Skin epidermis (tissue), 12 donors: ENCODE results near the gene MEPCE.

Source experiments
- H3K27ac ChIP-seq, 21 experiments: fragments of 200-600 bp; sonication (generic) in 11 of 21; one replicate each; pipeline ENCODE4 v1.5.0; 2020; ENCODE audit warnings: mild to moderate bottlenecking in 3 of 21, inconsistent platforms in 2 of 21, moderate library complexity in 2 of 21
- H3K4me3 ChIP-seq, 7 experiments: fragments of 200-600 bp; sonication (generic) in 2 of 7; one replicate each; pipeline ENCODE4 v1.5.0; 2020; ENCODE audit warnings: inconsistent platforms in 2 of 7, mild to moderate bottlenecking in 2 of 7, moderate library complexity in 1 of 7

The MEPCE gene

GRCh38 chr7:100401811-100402210 is 27.8 kb upstream of the MEPCE start:
- no peak overlapping the region for H3K4me3 ChIP-seq
- H3K27ac ChIP-seq, result no peak overlapping the region

- no peak overlapping the region for H3K27ac ChIP-seq
- H3K4me3 ChIP-seq, result no peak overlapping the region
These were observed 27.4 kb upstream of the MEPCE start for GRCh38 chr7:100402241-100402640.

GRCh38 chr7:100406767-100407166 is 22.9 kb upstream of the MEPCE start:
- no peak overlapping the region for H3K4me3 ChIP-seq
- no peak overlapping the region for H3K27ac ChIP-seq

- Histone ChIP-seq H3K27ac (no peak overlapping the region), H3K4me3 (no peak overlapping the region)
These were observed 22.1 kb upstream of the MEPCE start for GRCh38 chr7:100407285-100408180.

DNA sequence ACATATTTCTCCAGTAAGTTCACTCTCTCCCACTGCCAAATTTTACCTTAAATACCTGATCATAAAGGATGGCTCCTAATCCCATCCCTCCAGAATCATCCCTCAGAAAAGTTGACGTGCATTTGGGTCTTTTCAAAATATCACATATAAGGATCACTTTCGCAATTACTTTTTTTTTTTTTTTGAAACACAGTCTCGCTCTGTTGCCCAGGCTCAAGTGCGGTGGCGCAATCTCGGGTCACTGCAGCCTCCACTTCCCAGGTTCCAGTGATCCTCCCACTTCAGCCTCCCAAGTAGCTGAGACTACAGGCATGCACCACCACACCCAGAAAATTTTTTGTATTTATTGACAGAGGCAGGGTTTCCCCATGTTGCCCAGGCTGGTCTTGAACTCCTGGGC is 18.5 kb upstream of the MEPCE start:
- Histone ChIP-seq H3K27ac (no peak overlapping the region), H3K4me3 (no peak overlapping the region)

GRCh38 chr7:100413346-100413745 is 16.3 kb upstream of the MEPCE start:
- no peak overlapping the region for H3K27ac ChIP-seq
- no peak overlapping the region for H3K4me3 ChIP-seq

DNA sequence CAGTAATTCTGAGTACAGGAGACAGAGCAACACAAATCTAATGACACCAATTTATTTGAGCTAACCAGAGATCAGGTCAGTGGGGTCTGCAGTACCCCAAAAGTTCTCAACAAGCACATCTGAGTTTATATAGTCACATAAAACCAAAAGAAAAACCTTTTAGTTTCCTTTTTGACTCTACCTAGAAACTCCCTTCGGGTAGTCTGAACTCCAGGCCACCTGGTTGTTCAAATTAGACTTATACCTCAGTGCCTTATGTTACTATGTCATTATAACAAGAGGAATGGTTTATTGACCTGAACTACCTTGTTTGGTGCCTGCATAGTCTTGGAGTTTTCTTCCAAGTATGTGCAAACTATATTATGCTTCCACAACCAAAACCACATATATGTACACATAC is 15.7 kb upstream of the MEPCE start:
- H3K4me3 ChIP-seq, result no peak overlapping the region

DNA sequence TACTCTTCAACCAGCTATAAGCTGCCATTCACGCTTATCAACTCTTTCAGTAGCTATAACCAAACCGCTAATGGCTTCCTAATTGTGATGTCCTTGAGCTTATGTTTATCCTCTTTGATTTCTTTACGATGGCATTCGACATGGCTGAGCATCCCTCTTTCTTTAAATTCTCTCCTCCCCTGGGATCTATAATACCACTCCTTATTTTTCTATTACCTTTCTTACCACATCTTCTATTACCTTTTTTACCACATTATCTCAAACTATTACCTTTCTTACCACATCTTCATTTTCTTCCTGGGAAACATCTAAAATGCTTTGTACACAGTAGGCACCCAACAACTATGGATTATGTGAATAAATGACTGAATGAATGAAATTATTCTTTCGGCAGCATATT is 14.2 kb upstream of the MEPCE start:
- no peak overlapping the region for H3K27ac ChIP-seq
- H3K4me3 ChIP-seq, result no peak overlapping the region

More for the DNA sequence above, 15.7 kb upstream of the MEPCE start:
- H3K27ac ChIP-seq, result no peak overlapping the region

DNA sequence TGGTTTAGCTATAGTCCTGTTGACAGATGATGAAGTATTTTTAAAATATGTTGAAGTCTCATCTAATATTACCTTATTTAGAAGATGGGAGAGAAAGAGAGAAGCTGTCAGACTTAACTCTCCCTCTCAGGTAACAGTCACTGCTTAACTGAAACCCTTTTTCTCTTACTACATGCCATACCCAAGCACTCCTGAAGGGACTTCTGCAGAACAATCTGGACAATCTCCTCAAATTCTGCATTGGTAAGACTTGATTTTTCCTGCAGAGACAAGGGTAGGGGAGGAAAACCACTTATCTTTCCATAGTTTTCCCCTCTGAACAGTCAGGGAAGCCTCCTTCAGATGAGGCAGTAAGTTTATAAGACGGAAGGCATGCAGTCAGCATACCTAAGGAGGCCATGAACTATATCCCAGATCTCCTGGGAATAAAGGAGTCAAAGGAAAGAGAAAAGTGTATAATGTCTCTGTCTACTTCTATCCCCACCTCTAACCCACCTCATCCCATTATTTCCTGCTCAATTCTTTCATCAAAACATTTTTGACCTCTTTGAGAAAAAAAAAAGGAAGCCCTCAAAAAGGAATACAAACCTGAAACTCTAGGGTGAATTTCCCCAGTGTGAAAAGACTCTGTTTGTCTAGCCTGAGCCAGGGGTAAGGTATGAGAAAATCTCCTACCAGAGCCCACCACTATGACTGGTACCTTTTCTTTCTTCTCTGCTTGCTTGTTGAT is 10.5 kb upstream of the MEPCE start:
- Histone ChIP-seq H3K4me3 (no peak overlapping the region), H3K27ac (no peak overlapping the region)

GRCh38 chr7:100419660-100420226 is 9.9 kb upstream of the MEPCE start:
- H3K27ac ChIP-seq, result no peak overlapping the region

GRCh38 chr7:100423315-100423714 is 6.3 kb upstream of the MEPCE start:
- H3K4me3 ChIP-seq, result no peak overlapping the region
- H3K27ac ChIP-seq, result no peak overlapping the region

More at GRCh38 chr7:100419660-100420226, 9.9 kb upstream of the MEPCE start:
- H3K4me3 ChIP-seq, result no peak overlapping the region

DNA sequence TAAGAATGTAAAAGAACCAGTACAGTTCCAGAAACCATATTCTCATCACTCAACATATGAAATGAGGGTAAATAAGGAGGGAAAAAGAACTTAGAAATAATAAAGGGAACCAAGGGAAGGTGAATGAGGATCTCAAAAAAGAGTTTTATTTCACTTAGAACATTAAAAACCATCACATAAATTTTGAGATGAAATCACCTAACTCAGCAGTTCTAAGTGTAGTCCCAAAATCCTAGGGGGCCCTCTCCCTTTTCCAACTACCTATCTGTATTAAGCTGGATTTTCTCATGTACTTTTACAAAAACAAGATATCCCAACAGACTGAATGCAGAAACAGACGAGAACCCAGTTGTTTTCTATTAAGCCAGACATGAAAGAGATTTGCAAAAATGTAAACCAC is 4.3 kb upstream of the MEPCE start:
- no peak overlapping the region for H3K4me3 ChIP-seq
- no peak overlapping the region for H3K27ac ChIP-seq

DNA sequence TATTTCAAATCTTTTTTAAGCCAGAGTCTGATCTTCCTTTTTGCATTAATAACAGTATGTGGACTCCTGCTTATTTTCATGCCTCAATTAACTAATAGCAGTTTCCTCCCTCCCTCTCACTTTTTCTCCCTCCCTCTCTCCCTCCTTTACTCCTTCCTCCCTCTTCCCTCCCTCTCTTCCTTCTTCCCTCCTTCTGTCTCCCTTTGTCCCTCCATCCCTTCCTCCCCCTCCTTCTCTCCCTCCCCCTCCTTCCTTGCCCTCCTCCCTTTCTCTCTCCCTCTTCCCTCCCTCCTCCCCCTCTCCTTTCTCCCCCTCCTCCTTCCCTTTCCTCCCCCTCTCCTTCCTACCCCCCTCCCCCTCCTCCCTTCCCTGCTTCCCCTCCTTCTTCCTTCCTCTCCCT is 3.1 kb upstream of the MEPCE start:
- H3K4me3 ChIP-seq, result no peak overlapping the region
- no peak overlapping the region for H3K27ac ChIP-seq

- H3K27ac ChIP-seq, result peak overlapping the region in 18 of 21 experiments; percentile 95 to 100 (median 99)
- H3K4me3 ChIP-seq, result peak overlapping the region; percentile 60 to 94 (median 92)
These were observed 1.9 kb upstream of the MEPCE start for GRCh38 chr7:100427762-100428198.

DNA sequence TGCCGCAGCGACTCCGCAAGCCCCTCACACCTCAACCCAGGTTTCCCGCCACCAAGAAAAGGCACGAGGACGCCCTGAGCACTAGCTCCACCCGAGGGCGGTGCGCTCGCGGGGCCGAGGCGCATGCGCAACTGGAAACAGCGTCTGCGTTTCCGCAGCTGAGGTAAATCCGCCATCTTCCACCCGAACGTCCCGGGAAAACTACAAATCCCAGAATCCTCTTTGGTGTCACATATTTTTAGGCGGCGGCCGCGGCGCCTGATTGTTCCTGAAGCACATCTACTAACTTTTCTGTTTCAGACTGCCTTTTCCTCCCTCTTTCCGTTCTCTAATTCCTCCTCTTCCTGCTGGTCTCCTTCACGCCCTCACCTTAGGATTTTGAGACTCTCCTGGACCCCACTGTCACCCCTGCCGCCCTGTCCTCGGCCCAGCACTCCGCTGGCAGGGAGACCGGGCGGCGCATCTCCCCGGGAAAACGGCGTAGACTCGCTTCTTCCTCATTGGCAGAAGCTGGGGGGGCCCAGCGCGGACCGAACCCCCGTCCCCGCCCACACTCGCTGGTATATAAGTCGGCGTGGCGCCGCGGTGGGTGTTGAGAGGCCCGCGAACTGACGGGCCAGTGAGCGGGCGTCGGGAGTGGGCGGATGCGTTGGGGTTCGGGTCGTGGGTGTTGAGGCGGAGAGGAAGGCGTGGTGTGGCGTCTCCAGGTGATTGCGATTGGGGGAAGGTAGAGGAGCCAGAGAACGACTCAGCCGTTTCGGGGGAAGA is 1.2 kb upstream of the MEPCE start, which contains the start of gene ZCWPW1:
TSS of gene ZCWPW1 (minus strand) at position 505 of the 768 bp plus-strand sequence. CDS start 8,054 bp downstream, outside the sequence.
- H3K4me3 ChIP-seq, result peak within 1 kb of the TSS; percentile 60 to 94 (median 92)
- H3K27ac ChIP-seq, result peak within 1 kb of the TSS; percentile 95 to 100 (median 99)

DNA sequence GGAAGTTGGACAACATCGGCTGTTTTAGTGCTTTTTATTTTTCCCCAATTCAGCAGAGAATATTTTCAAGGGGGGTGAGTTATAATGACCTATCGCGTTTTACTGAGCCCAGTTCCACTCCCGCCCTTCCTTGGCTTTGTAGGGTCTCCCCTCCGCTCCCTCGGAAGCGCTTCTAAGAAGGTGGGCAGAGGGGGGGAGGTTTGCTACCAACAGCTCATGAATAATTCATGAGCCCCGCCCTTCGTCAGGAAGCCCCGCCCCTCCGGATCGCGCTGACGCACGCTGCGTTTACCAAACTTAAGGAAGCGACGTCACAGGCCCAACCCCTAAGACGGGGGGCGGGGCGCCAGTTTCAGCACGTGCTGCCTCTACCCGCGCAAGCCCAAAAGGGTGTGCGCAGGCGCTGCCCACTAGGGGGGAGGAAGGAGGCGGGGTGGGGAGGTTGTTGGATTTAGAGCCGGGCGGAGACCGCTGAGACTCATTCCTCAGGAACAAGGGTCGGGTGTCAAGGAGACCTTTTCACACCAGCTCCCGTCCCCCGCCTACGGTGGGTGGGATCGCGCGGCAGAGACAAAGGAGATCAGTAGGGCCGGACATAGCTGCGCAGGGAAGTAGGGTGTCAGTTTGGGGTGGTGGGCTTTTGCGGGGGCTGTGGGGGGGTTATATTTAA is 529 bp upstream of the MEPCE start:
- Histone ChIP-seq H3K27ac (peak overlapping the region; percentile 95 to 100 (median 99)), H3K4me3 (peak overlapping the region; percentile 60 to 94 (median 92))

DNA sequence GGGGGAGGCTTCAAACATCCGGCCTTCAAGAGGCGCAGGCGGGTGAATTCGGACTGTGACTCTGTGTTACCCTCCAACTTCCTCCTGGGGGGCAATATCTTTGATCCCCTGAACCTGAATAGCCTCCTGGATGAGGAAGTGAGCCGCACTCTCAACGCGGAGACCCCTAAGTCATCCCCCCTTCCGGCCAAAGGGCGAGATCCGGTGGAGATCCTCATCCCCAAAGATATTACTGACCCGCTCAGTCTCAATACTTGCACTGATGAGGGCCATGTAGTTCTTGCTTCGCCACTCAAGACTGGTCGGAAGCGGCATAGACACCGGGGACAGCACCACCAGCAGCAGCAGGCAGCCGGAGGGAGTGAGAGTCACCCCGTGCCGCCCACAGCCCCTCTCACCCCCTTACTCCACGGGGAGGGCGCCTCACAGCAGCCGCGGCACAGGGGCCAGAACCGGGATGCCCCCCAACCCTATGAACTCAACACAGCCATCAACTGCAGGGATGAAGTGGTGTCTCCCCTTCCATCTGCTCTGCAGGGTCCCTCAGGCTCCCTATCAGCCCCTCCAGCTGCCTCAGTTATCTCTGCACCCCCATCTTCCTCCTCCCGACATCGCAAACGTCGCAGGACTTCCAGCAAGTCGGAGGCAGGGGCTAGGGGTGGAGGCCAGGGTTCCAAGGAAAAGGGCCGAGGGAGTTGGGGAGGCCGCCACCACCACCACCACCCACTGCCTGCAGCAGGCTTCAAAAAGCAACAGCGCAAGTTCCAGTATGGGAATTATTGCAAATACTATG is 1.1 kb downstream of the MEPCE start:
- H3K27ac ChIP-seq, result peak overlapping the region; percentile 95 to 100 (median 99)
- H3K4me3 ChIP-seq, result peak overlapping the region; percentile 60 to 94 (median 92)

DNA sequence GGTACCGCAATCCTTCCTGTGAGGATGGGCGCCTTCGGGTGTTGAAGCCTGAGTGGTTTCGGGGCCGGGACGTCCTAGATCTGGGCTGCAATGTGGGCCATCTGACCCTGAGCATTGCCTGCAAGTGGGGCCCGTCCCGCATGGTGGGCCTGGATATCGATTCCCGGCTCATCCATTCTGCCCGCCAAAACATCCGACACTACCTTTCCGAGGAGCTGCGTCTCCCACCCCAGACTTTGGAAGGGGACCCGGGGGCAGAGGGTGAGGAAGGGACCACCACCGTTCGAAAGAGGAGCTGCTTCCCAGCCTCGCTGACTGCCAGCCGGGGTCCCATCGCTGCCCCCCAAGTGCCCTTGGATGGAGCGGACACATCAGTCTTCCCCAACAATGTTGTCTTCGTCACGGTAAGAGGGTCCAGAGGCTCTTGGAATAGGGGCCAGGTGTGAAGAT is 1.7 kb downstream of the MEPCE start:
- peak overlapping the region in 10 of 21 experiments; percentile 13 to 100 (median 98) for H3K27ac ChIP-seq
- H3K4me3 ChIP-seq, result peak overlapping the region in 3 of 7 experiments; percentile 67 to 94 (median 79)
